Measurements from ENCODE around the gene ABHD17A. TPM values are rescaled to one million over a fixed set of nuclear protein-coding genes. Genes with fewer than 3 reads are reported as not detected.

The ABHD17A gene
- polyA plus RNA-seq, 4 donors = 49.1 to 79.6 (median 62.0) TPM

DNA sequence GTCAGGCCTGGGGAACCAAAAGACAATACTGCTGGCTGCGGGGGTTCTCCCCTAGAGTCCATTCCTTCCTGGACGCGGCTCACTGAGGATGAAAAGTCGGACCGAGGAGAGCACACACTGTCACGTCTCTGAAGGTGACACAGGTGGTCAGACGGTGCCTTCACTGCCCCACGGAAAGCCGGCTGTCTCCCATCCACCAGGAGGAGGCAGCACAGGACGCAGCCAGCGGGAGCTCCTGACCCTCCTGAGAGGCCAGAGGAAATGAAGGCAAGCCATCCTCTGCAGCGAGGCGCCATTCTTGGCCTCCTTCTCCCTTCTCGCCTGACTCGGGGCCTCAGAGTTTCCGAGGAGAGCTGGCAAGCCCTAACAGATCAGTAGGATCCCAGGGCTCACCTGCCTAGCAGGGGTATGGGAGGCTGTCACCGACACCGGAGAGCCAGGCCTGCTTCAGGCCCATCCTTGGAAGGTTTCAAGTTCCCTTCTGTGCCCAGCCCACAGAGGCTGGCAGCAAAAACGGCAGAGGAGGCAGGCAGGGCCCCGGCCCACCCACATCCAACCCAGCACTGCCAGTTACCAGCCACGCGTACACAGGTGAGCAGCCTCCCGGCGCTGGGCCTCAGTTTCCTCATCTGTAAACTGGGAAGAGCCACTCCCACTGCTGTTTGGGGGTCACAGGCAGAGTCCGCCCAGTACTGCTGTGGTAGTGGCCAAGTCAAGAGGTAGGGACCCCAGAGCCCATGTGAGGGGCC is 41.5 kb downstream of the ABHD17A start:
- Histone ChIP-seq H3K4me1 (ENCODE audit: control insufficient read depth in 3 of 3, insufficient read depth in 2 of 3, low read depth in 1 of 3, low read length in 2 of 3) (peaks cover 4 to 25% (median 9%) of the 10 kb centered on the region in 3 donors), H3K27me3 (ENCODE audit: control insufficient read depth in 3 of 3, insufficient read depth in 3 of 3, low read length in 3 of 3) (no peaks in the 10 kb centered on the region), H3K36me3 (ENCODE audit: control insufficient read depth in 3 of 3, insufficient read depth in 2 of 3, low read depth in 1 of 3, low read length in 3 of 3) (peaks cover 0 to 68% (median 0%) of the 10 kb centered on the region in 3 donors), H3K27ac (ENCODE audit: low read depth in 1 of 3, low read length in 2 of 3) (no peak overlapping the region), H3K9me3 (ENCODE audit: control insufficient read depth in 2 of 2, insufficient read depth in 1 of 2, low read depth in 1 of 2, low read length in 1 of 2) (no peaks in the 10 kb centered on the region), H3K4me3 (ENCODE audit: low read depth in 1 of 3, low read length in 3 of 3) (no peak overlapping the region)
- FAIRE-seq (no peak), DNase-seq (no peak)
- WGBS, 3 donors = 79 to 81% (median 80%) methylated on average over 25 of the region's 25 CpGs

DNA sequence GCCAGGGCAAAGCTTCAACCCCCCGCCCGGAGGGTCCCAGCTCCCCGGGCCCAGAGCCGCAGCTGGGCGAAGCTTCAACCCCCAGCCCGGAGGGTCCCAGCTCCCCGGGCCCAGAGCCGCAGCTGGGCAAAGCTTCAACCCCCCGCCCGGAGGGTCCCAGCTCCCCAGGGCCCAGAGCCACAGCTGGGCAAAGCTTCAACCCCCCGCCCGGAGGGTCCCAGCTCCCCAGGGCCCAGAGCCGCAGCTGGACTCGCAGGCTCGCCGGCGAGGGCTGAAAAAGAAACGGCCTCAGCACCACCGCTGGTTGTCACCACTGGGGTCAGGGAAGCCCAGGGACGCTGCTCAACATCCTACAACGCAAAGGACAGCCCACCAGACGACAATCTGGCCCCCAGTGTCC is 42.2 kb downstream of the ABHD17A start:
- H3K27ac ChIP-seq (ENCODE audit: low read depth in 1 of 3, low read length in 2 of 3) = no peak overlapping the region
- FAIRE-seq (no peak), DNase-seq (no peak)
- 90 to 94% (median 91%) methylated on average over 19 to 22 of the region's 22 CpGs for WGBS, 3 donors
- no peaks in the 10 kb centered on the region for H3K27me3 ChIP-seq (ENCODE audit: control insufficient read depth in 3 of 3, insufficient read depth in 3 of 3, low read length in 3 of 3)
- no peaks in the 10 kb centered on the region for H3K9me3 ChIP-seq (ENCODE audit: control insufficient read depth in 2 of 2, insufficient read depth in 1 of 2, low read depth in 1 of 2, low read length in 1 of 2)
- peaks cover 0 to 75% (median 0%) of the 10 kb centered on the region in 3 donors for H3K36me3 ChIP-seq (ENCODE audit: control insufficient read depth in 3 of 3, insufficient read depth in 2 of 3, low read depth in 1 of 3, low read length in 3 of 3)
- H3K4me3 ChIP-seq (ENCODE audit: low read depth in 1 of 3, low read length in 3 of 3) = no peak overlapping the region
- peaks cover 4 to 24% (median 9%) of the 10 kb centered on the region in 3 donors for H3K4me1 ChIP-seq (ENCODE audit: control insufficient read depth in 3 of 3, insufficient read depth in 2 of 3, low read depth in 1 of 3, low read length in 2 of 3)

DNA sequence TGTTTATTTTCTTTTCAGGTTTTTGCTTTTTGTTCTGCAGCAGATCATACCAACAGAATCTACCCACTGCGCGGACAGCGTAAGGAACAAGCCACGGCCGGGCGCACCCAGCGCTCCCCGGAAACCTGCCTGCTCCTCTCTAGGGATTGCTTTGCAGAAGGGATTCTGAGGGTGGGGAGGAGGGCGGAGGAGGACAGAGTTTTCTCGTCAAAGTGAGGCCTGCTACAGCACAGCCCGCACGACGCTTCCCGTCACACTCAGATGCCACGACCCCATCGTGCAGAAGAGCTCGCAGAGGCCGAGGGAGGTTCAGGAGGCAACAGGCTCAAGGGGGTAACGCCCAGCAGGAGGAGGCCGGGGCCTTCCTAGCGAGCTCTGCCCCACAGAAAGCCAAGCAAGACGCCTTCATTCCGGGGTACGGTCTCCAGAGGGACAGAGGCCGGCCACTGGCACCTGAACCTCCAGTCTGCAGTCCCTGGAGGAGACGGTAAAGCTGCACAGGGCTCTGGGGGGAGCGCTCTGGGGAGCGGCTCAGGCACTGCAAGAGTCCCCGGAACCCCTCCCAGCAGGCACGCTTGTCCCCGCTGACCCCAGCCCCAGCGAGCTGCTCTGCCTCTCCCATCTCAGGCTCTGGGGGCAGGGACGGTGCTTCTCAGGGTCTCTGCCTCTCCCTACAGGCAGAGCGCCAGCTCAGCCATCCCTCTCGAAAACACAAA is 43.9 kb downstream of the ABHD17A start:
- WGBS, 3 donors = 81 to 89% (median 86%) methylated on average over 35 of the region's 35 CpGs
- Histone ChIP-seq H3K4me1 (ENCODE audit: control insufficient read depth in 3 of 3, insufficient read depth in 2 of 3, low read depth in 1 of 3, low read length in 2 of 3) (peaks cover 3 to 21% (median 6%) of the 10 kb centered on the region in 3 donors), H3K27me3 (ENCODE audit: control insufficient read depth in 3 of 3, insufficient read depth in 3 of 3, low read length in 3 of 3) (no peaks in the 10 kb centered on the region), H3K27ac (ENCODE audit: low read depth in 1 of 3, low read length in 2 of 3) (peak overlapping the region in 1 of 3 donors; percentile 12), H3K36me3 (ENCODE audit: control insufficient read depth in 3 of 3, insufficient read depth in 2 of 3, low read depth in 1 of 3, low read length in 3 of 3) (peaks cover 0 to 80% (median 0%) of the 10 kb centered on the region in 3 donors), H3K4me3 (ENCODE audit: low read depth in 1 of 3, low read length in 3 of 3) (no peak overlapping the region), H3K9me3 (ENCODE audit: control insufficient read depth in 2 of 2, insufficient read depth in 1 of 2, low read depth in 1 of 2, low read length in 1 of 2) (no peaks in the 10 kb centered on the region)
- no peak for FAIRE-seq
- DNase-seq = no peak

DNA sequence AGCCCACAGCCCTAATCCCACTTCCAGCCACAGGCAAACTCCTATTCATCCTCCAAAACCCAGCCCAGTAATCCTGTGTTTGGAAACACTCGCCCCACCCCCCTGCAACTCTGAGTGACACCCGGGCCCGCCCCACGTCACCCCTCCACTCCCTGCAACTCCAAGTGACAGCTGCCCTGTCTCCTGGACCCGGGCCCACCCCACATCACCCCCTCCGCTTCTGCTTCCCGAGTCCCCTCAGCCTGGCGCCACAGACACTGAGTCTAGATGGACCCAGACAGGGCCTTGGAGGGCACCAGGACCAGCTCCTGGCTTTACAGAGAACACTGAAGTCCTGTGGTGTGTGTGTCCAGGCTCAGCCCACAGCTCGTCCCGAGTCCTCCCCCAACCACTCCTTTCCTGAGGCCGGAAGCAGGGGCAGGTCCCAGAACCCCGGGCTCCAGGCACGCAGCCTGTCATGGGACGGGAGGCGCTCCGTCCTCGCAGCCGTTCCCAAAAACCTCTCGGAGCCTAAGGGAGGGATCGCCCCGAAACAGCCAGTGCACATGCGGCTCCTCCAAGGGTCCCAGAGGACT is 44.7 kb downstream of the ABHD17A start:
- Histone ChIP-seq H3K4me3 (ENCODE audit: low read depth in 1 of 3, low read length in 3 of 3) (no peak overlapping the region), H3K4me1 (ENCODE audit: control insufficient read depth in 3 of 3, insufficient read depth in 2 of 3, low read depth in 1 of 3, low read length in 2 of 3) (peaks cover 0 to 20% (median 4%) of the 10 kb centered on the region in 3 donors), H3K9me3 (ENCODE audit: control insufficient read depth in 2 of 2, insufficient read depth in 1 of 2, low read depth in 1 of 2, low read length in 1 of 2) (no peaks in the 10 kb centered on the region), H3K27me3 (ENCODE audit: control insufficient read depth in 3 of 3, insufficient read depth in 3 of 3, low read length in 3 of 3) (no peaks in the 10 kb centered on the region), H3K27ac (ENCODE audit: low read depth in 1 of 3, low read length in 2 of 3) (peak overlapping the region in 1 of 3 donors; percentile 2), H3K36me3 (ENCODE audit: control insufficient read depth in 3 of 3, insufficient read depth in 2 of 3, low read depth in 1 of 3, low read length in 3 of 3) (peaks cover 0 to 77% (median 0%) of the 10 kb centered on the region in 3 donors)
- FAIRE-seq (no peak), DNase-seq (no peak)
- 78 to 85% (median 78%) methylated on average over 21 to 22 of the region's 22 CpGs for WGBS, 3 donors

DNA sequence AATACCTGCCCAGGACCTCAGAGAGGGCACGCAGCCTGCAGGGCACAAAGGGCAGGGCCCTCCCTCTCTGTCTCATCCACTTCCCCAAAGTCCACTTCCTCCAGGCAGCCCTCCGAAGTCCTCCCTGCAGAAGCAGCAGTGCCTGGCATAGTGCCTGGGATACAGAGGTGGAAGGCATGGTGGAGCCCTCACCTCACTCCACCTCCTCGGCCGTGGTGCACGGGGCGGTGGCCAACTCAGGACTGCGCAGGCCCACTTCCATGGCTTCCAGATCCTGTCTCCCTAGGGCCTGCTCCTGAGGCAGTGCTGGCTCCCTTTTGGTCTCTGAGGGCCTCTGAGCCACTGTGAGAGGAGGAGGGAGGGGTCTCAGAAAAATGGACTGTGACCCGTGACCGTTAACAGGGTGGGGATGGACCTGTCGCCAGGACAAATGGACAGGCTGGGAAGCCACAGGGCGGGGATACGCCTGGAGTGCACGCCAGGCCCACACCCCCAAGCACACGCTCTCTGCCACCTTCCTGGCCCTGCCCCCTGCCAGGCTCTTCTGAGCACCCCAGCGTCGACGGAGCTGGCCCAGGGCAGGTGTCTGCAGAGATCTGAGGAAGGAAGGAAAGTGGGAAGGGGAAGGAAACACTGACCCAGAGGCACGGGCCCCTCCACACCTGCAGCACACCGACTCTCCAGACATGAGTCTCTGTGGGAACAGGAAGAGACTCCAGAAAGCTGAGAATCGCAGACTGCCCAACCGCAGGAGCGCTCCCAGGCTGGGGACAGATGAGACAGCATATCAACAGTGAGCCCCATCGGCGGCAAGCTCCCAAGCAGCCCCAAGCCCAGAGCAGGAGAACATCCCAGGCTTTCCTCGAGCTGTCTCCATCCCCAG is 45.4 kb downstream of the ABHD17A start:
- peaks cover 0 to 20% (median 4%) of the 10 kb centered on the region in 3 donors for H3K4me1 ChIP-seq (ENCODE audit: control insufficient read depth in 3 of 3, insufficient read depth in 2 of 3, low read depth in 1 of 3, low read length in 2 of 3)
- peaks cover 0 to 75% (median 0%) of the 10 kb centered on the region in 3 donors for H3K36me3 ChIP-seq (ENCODE audit: control insufficient read depth in 3 of 3, insufficient read depth in 2 of 3, low read depth in 1 of 3, low read length in 3 of 3)
- 35 to 48% (median 43%) methylated on average over 24 to 25 of the region's 25 CpGs for WGBS, 3 donors
- peak; percentile 38 to 75 for DNase-seq
- no peak overlapping the region for H3K4me3 ChIP-seq (ENCODE audit: low read depth in 1 of 3, low read length in 3 of 3)
- no peak for FAIRE-seq
- no peaks in the 10 kb centered on the region for H3K9me3 ChIP-seq (ENCODE audit: control insufficient read depth in 2 of 2, insufficient read depth in 1 of 2, low read depth in 1 of 2, low read length in 1 of 2)
- peak overlapping the region in 2 of 3 donors; percentile 15 to 18 for H3K27ac ChIP-seq (ENCODE audit: low read depth in 1 of 3, low read length in 2 of 3)
- no peaks in the 10 kb centered on the region for H3K27me3 ChIP-seq (ENCODE audit: control insufficient read depth in 3 of 3, insufficient read depth in 3 of 3, low read length in 3 of 3)

DNA sequence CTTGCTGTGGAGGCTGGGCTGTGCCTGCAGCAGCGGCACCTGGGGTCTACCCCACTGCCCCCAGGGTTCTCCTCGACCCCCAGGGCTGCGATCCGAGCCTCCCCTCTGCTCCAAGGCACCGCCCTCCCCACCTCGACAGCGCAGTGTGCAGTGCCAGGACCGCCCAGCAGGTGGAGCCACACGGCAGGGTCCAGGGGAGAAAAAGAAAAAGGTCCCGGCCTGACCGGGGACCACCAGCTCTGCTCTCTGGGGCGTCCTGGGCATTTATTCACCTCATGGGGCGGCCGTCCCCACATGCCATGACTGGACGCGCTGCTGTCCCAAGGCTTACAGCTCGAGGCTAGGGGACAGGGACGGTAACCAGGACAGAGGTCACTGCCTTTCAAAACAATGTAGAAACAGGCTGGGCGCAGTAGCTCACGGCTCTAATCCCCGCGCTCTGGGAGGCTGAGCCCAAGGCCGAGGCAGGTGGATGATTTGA is 47.6 kb downstream of the ABHD17A start:
- DNase-seq (peak; percentile 48 to 71), FAIRE-seq (no peak)
- Histone ChIP-seq H3K36me3 (ENCODE audit: control insufficient read depth in 3 of 3, insufficient read depth in 2 of 3, low read depth in 1 of 3, low read length in 3 of 3) (peaks cover 0 to 76% (median 0%) of the 10 kb centered on the region in 3 donors), H3K4me1 (ENCODE audit: control insufficient read depth in 3 of 3, insufficient read depth in 2 of 3, low read depth in 1 of 3, low read length in 2 of 3) (peaks cover 0 to 20% (median 4%) of the 10 kb centered on the region in 3 donors), H3K27me3 (ENCODE audit: control insufficient read depth in 3 of 3, insufficient read depth in 3 of 3, low read length in 3 of 3) (no peaks in the 10 kb centered on the region), H3K9me3 (ENCODE audit: control insufficient read depth in 2 of 2, insufficient read depth in 1 of 2, low read depth in 1 of 2, low read length in 1 of 2) (no peaks in the 10 kb centered on the region), H3K27ac (ENCODE audit: low read depth in 1 of 3, low read length in 2 of 3) (peak overlapping the region; percentile 4 to 53 (median 36)), H3K4me3 (ENCODE audit: low read depth in 1 of 3, low read length in 3 of 3) (no peak overlapping the region)
- 20 to 36% (median 25%) methylated on average over 23 of the region's 23 CpGs for WGBS, 3 donors

DNA sequence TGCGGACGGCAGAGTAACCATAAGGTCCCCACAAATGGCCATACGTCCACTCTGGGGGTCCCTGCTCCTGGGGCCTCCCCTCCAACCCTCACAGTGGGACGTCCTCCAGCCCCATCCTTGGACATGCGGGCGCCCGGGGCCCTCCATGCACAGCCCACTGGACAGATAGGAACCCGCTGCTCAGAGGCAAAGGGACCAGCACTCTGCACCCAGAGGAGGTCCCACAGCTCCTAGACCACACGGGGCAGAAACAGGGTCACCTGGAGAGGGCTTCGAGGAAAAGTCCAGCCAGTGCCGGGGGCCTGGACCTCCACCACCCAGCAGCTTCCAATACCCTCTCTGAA is 48.1 kb downstream of the ABHD17A start:
- no peaks in the 10 kb centered on the region for H3K27me3 ChIP-seq (ENCODE audit: control insufficient read depth in 3 of 3, insufficient read depth in 3 of 3, low read length in 3 of 3)
- peaks cover 0 to 75% (median 0%) of the 10 kb centered on the region in 3 donors for H3K36me3 ChIP-seq (ENCODE audit: control insufficient read depth in 3 of 3, insufficient read depth in 2 of 3, low read depth in 1 of 3, low read length in 3 of 3)
- no peaks in the 10 kb centered on the region for H3K9me3 ChIP-seq (ENCODE audit: control insufficient read depth in 2 of 2, insufficient read depth in 1 of 2, low read depth in 1 of 2, low read length in 1 of 2)
- no peak overlapping the region for H3K4me3 ChIP-seq (ENCODE audit: low read depth in 1 of 3, low read length in 3 of 3)
- peaks cover 0 to 20% (median 4%) of the 10 kb centered on the region in 3 donors for H3K4me1 ChIP-seq (ENCODE audit: control insufficient read depth in 3 of 3, insufficient read depth in 2 of 3, low read depth in 1 of 3, low read length in 2 of 3)
- no peak for DNase-seq
- FAIRE-seq = no peak
- WGBS, 3 donors = 77 to 79% (median 78%) methylated on average over 11 of the region's 11 CpGs
- no peak overlapping the region for H3K27ac ChIP-seq (ENCODE audit: low read depth in 1 of 3, low read length in 2 of 3)

Data from small intestine (tissue), 7 donors.